Measurements from ENCODE around the gene CSF1R.

- no peak for TF ChIP-seq CTCF (IDR thresholded peaks at IDR 0.05; ENCODE audit: low read length)
- TF ChIP-seq EZH2 (IDR thresholded peaks at IDR 0.05; ENCODE audit: borderline replicate concordance, low read length) = no peak
These were observed 9.3 kb downstream of the CSF1R start for GRCh38 chr5:150077060-150077459.
